ENCODE measurements around the gene EDAR.

- TF ChIP-seq PRPF4 (IDR thresholded peaks at IDR 0.05; ENCODE audit: insufficient read depth, low read depth, low read length, poor library complexity, severe bottlenecking) (no peak), GMEB1 (CRISPR knock-in tag; IDR thresholded peaks at IDR 0.05) (no peak), ZNF263 (CRISPR knock-in tag; IDR thresholded peaks at IDR 0.05; ENCODE audit: borderline replicate concordance) (no peak), STAT5A (IDR thresholded peaks at IDR 0.05; ENCODE audit: borderline replicate concordance, low read length) (no peak), CTCF (IDR thresholded peaks at IDR 0.05 in 2 of 3, conservative IDR thresholded peaks at IDR 0.05 in 1 of 3; ENCODE audit: insufficient read depth in 2 of 3, low read depth in 1 of 3, low read length in 3 of 3) (no peak), TBP (optimal IDR thresholded peaks at IDR 0.05; ENCODE audit: low read depth, low read length) (no peak), ZBTB1 (CRISPR knock-in tag; IDR thresholded peaks at IDR 0.05; ENCODE audit: borderline replicate concordance, low read depth) (no peak), ZBTB43 (CRISPR knock-in tag; IDR thresholded peaks at IDR 0.05) (no peak), MED1 (CRISPR knock-in tag; IDR thresholded peaks at IDR 0.05; ENCODE audit: borderline replicate concordance) (no peak)
These were observed 7.2 kb downstream of the EDAR start for GRCh38 chr2:108981846-108982245.

Data from K562 (cell line).